GM23338 (cell line): Measurements from ENCODE around the gene THSD4.

Source experiments
- CTCF ChIP-seq, 2 experiments: fragments of 200-600 bp in 1 of 2; sonication (generic) in 1 of 2; conservative IDR thresholded peaks; 2 replicates each; pipeline versions ENCODE4 v1.5.1 to v1.6.1; 2016 to 2017; ENCODE audit warnings: antibody characterized with exemption in 2 of 2, low read depth in 2 of 2, mild to moderate bottlenecking in 2 of 2, moderate library complexity in 1 of 2
- EZH2 ChIP-seq: fragments of 200-600 bp; sonication (generic); IDR thresholded peaks from one replicate; pipeline ENCODE4 v1.8.0; 2017; ENCODE audit warnings: antibody characterized with exemption, mild to moderate bottlenecking, low read depth; ENCODE audit not compliant: unreplicated experiment
- POLR2AphosphoS5 ChIP-seq: IDR thresholded peaks from 2 replicates; pipeline ENCODE4 v1.6.1; 2016; ENCODE audit warnings: antibody characterized with exemption, low read depth
- REST ChIP-seq: IDR thresholded peaks from one replicate; pipeline ENCODE4 v1.6.1; 2018; ENCODE audit warnings: antibody characterized with exemption; ENCODE audit not compliant: unreplicated experiment

GRCh38 chr15:71518661-71519060, 403.4 kb downstream of the THSD4 start:
- TF ChIP-seq CTCF (conservative IDR thresholded peaks at IDR 0.05; ENCODE audit: low read depth in 2 of 2) (no peak), EZH2 (no peak), POLR2AphosphoS5 (no peak), REST (no peak)
